Neural cell (in vitro differentiated cells): ENCODE measurements around the gene LTA4H.

ENCODE experiments used
- EP300 ChIP-seq: fragments of 450-650 bp; conservative IDR thresholded peaks from 2 replicates; pipeline ENCODE4 v1.6.1; 2014; ENCODE audit warnings: antibody characterized with exemption, mild to moderate bottlenecking, moderate library complexity; ENCODE audit not compliant: poor library complexity, severe bottlenecking
- EZH2 ChIP-seq: fragments of 200-600, 300-800 bp; shearing (Covaris generic), sonication (generic); IDR thresholded peaks from 2 replicates; pipeline ENCODE4 v1.6.1; 2014; ENCODE audit warnings: antibody characterized with exemption, low read length, borderline replicate concordance, mild to moderate bottlenecking; ENCODE audit not compliant: insufficient read depth, poor library complexity, severe bottlenecking
- MXI1 ChIP-seq: fragments of 450-650 bp; conservative IDR thresholded peaks from 2 replicates; pipeline ENCODE4 v1.6.1; 2014; ENCODE audit warnings: antibody characterized with exemption, mild to moderate bottlenecking; ENCODE audit not compliant: poor library complexity, severe bottlenecking
- POLR2AphosphoS5 ChIP-seq: IDR thresholded peaks from 2 replicates; pipeline ENCODE4 v1.6.1; 2012
- TAF1 ChIP-seq: IDR thresholded peaks from 2 replicates; pipeline ENCODE4 v1.6.1; 2012; ENCODE audit warnings: low read depth
- TF ChIP-seq, protein P1 (sequence below): fragments of 450-650 bp; IDR thresholded peaks from 2 replicates; pipeline ENCODE4 v1.5.1; 2014; ENCODE audit warnings: antibody characterized with exemption, mild to moderate bottlenecking, moderate library complexity; ENCODE audit not compliant: poor library complexity, severe bottlenecking

- TF ChIP-seq EP300 (no peak), POLR2AphosphoS5 (no peak), TAF1 (no peak), EZH2 (no peak), MXI1 (no peak)
- TF ChIP-seq, protein P1, sequence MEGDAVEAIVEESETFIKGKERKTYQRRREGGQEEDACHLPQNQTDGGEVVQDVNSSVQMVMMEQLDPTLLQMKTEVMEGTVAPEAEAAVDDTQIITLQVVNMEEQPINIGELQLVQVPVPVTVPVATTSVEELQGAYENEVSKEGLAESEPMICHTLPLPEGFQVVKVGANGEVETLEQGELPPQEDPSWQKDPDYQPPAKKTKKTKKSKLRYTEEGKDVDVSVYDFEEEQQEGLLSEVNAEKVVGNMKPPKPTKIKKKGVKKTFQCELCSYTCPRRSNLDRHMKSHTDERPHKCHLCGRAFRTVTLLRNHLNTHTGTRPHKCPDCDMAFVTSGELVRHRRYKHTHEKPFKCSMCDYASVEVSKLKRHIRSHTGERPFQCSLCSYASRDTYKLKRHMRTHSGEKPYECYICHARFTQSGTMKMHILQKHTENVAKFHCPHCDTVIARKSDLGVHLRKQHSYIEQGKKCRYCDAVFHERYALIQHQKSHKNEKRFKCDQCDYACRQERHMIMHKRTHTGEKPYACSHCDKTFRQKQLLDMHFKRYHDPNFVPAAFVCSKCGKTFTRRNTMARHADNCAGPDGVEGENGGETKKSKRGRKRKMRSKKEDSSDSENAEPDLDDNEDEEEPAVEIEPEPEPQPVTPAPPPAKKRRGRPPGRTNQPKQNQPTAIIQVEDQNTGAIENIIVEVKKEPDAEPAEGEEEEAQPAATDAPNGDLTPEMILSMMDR: no peak
These were observed 635 bp downstream of the LTA4H start for GRCh38 chr12:96034621-96035282.
